CD8-positive, alpha-beta memory T cell (primary cell): ENCODE results near the gene DTD1. TPM values are rescaled to one million over a fixed set of nuclear protein-coding genes. Genes with fewer than 3 reads are reported as not detected.
A peak's percentile ranks its signal among the peaks of the same experiment; 100 is the strongest.
"Not testable (repeated sequence)": the region's sequence is repeated elsewhere in the genome, so short reads cannot be mapped to it uniquely, and the experiment has no call there.

Experiments
- CTCF ChIA-PET: fragments of 350-600 bp; sonication (Branson Sonifier 250); formaldehyde crosslinking; loops from one replicate; lab custom pipeline; 2021; ENCODE audit warnings: antibody characterized with exemption; lab: Charles Lee
- POLR2A ChIA-PET: fragments of 350-600 bp; sonication (Branson Sonifier 250); formaldehyde crosslinking; loops from one replicate; lab custom pipeline; 2021; ENCODE audit warnings: antibody characterized with exemption; lab: Charles Lee
- DNase-seq, 5 donors: peaks; one replicate each; pipeline versions ENCODE4 v3.0.0 to v3.0.0-alpha.2; 2020 to 2022; ENCODE audit warnings: mixed read lengths in 1 of 5
- H3K27ac ChIP-seq: one replicate; pipeline ENCODE4 v1.7.0; 2013; ENCODE audit warnings: low read depth, mild to moderate bottlenecking, low read length, moderate library complexity
- H3K27me3 ChIP-seq: 2 replicates; pipeline ENCODE4 v1.7.0; 2013; ENCODE audit warnings: low read length, mild to moderate bottlenecking; ENCODE audit not compliant: insufficient read depth, poor library complexity, severe bottlenecking
- H3K36me3 ChIP-seq: 2 replicates; pipeline ENCODE4 v1.7.0; 2013; ENCODE audit warnings: mild to moderate bottlenecking, low read length, moderate library complexity; ENCODE audit not compliant: insufficient read depth
- H3K4me1 ChIP-seq: 2 replicates; pipeline ENCODE4 v1.7.0; 2013; ENCODE audit warnings: mild to moderate bottlenecking, low read length, moderate library complexity; ENCODE audit not compliant: insufficient read depth
- H3K4me3 ChIP-seq: 2 replicates; pipeline ENCODE4 v1.7.0; 2013; ENCODE audit warnings: mild to moderate bottlenecking, low read length
- H3K9me3 ChIP-seq: 2 replicates; pipeline ENCODE4 v1.7.0; 2013; ENCODE audit warnings: mild to moderate bottlenecking, low read length
- H3K27ac Mint-ChIP-seq, 8 donors: one replicate each; pipeline ENCODE4 v1.8.0; 2020 to 2021; ENCODE audit warnings: mixed read lengths in 8 of 8, mild to moderate bottlenecking in 6 of 8, inconsistent platforms in 3 of 8, moderate library complexity in 3 of 8
- H3K27me3 Mint-ChIP-seq, 2 donors: one replicate each; pipeline ENCODE4 v1.8.0; 2020 to 2021; ENCODE audit warnings: mixed read lengths in 2 of 2, mild to moderate bottlenecking in 1 of 2, moderate library complexity in 1 of 2
- H3K36me3 Mint-ChIP-seq, 3 donors: one replicate each; pipeline ENCODE4 v1.8.0; 2020 to 2021; ENCODE audit warnings: mixed read lengths in 3 of 3, inconsistent platforms in 1 of 3, mild to moderate bottlenecking in 1 of 3
- H3K4me1 Mint-ChIP-seq, 3 donors: one replicate each; pipeline ENCODE4 v1.8.0; 2020 to 2021; ENCODE audit warnings: mixed read lengths in 3 of 3, inconsistent platforms in 1 of 3, mild to moderate bottlenecking in 1 of 3
- H3K4me3 Mint-ChIP-seq, 7 donors: one replicate each; pipeline ENCODE4 v1.8.0; 2020 to 2021; ENCODE audit warnings: mixed read lengths in 7 of 7, mild to moderate bottlenecking in 6 of 7, moderate library complexity in 4 of 7, inconsistent platforms in 2 of 7
- H3K9me3 Mint-ChIP-seq, 5 donors: one replicate each; pipeline ENCODE4 v1.8.0; 2020 to 2022; ENCODE audit warnings: mixed read lengths in 5 of 5, mild to moderate bottlenecking in 3 of 5, moderate library complexity in 2 of 5, inconsistent platforms in 1 of 5
- polyA plus RNA-seq: library from polyadenylated mRNA; unstranded; fragments of 300-500 nt; fragmentation: Illumina TruSeq; gene quantifications from one replicate; pipeline ENCODE4 v1.2.3, GENCODE V29; 2021
- total RNA-seq, 2 experiments: library from RNA; stranded (reverse); gene quantifications; one replicate each; pipeline ENCODE4 v1.2.3, GENCODE V29; 2021

DTD1 gene
- total and polyA plus RNA-seq, 3 experiments from 2014 or later, result 59.6 to 60.8 (median 60.2) TPM

- H3K27ac ChIP-seq, result no peak overlapping the region
- no peaks in the 10 kb centered on the region for H3K9me3 ChIP-seq
- no peaks in the 10 kb centered on the region for H3K36me3 ChIP-seq
- Mint-ChIP-seq H3K9me3 (no peaks in the 10 kb centered on the region), H3K36me3 (no peaks in the 10 kb centered on the region), H3K27me3 (peaks cover 15 to 16% of the 10 kb centered on the region in 2 donors), H3K4me3 (no peak overlapping the region), H3K27ac (no peak overlapping the region), H3K4me1 (no peaks in the 10 kb centered on the region)
- DNase-seq, result no peak
- ChIA-PET POLR2A (no interaction called here), CTCF (no interaction called here)
- H3K27me3 ChIP-seq, result no peaks in the 10 kb centered on the region
- no peaks in the 10 kb centered on the region for H3K4me1 ChIP-seq
- H3K4me3 ChIP-seq, result no peak overlapping the region
Measured at GRCh38 chr20:18778690-18779392, 191.0 kb downstream of the DTD1 start.

GRCh38 chr20:18780385-18781130 is 192.7 kb downstream of the DTD1 start:
- no peaks in the 10 kb centered on the region for H3K4me1 ChIP-seq
- H3K27ac ChIP-seq, result no peak overlapping the region
- no peak for DNase-seq
- peaks cover 21 to 23% of the 10 kb centered on the region in 2 donors for H3K27me3 Mint-ChIP-seq
- ChIA-PET CTCF (no interaction called here), POLR2A (no interaction called here)
- H3K27ac Mint-ChIP-seq, result no peak overlapping the region
- no peak overlapping the region for H3K4me3 Mint-ChIP-seq
- no peaks in the 10 kb centered on the region for H3K4me1 Mint-ChIP-seq
- H3K4me3 ChIP-seq, result no peak overlapping the region
- no peaks in the 10 kb centered on the region for H3K36me3 ChIP-seq
- no peaks in the 10 kb centered on the region for H3K36me3 Mint-ChIP-seq
- no peaks in the 10 kb centered on the region for H3K9me3 Mint-ChIP-seq
- no peaks in the 10 kb centered on the region for H3K9me3 ChIP-seq
- no peaks in the 10 kb centered on the region for H3K27me3 ChIP-seq

DNA sequence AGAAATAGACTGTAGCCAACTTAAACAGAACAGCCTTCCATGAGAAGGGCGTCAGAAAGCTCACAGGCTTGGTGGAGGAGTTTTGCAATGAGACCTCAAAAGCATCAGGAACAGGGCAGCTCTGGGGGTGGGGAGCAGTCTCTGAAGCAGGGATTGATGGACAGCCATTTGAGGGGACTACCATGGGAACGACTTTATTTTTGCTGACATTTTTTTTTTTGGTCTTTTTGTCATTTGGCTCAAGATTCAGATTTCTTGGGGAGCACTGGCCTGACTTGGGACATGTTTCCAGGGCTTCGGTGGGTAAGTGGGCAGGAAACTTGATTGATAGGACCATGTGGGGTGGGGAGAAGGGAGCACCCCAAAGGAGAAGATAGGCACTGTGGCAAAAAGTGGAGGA is 193.7 kb downstream of the DTD1 start:
- no peak overlapping the region for H3K27ac ChIP-seq
- Mint-ChIP-seq H3K27ac (peak overlapping the region in 1 of 8 donors; percentile 41), H3K4me3 (no peak overlapping the region), H3K4me1 (no peaks in the 10 kb centered on the region), H3K27me3 (peaks cover 27 to 29% of the 10 kb centered on the region in 2 donors), H3K36me3 (no peaks in the 10 kb centered on the region), H3K9me3 (no peaks in the 10 kb centered on the region)
- H3K36me3 ChIP-seq, result no peaks in the 10 kb centered on the region
- ChIA-PET CTCF (no interaction called here), POLR2A (no interaction called here)
- no peaks in the 10 kb centered on the region for H3K4me1 ChIP-seq
- H3K4me3 ChIP-seq, result no peak overlapping the region
- DNase-seq, result no peak
- H3K9me3 ChIP-seq, result no peaks in the 10 kb centered on the region
- H3K27me3 ChIP-seq, result no peaks in the 10 kb centered on the region

GRCh38 chr20:18783385-18783959 is 195.6 kb downstream of the DTD1 start:
- ChIA-PET CTCF (no interaction called here), POLR2A (no interaction called here)
- Mint-ChIP-seq H3K27ac (no peak overlapping the region), H3K27me3 (peaks cover 33 to 37% of the 10 kb centered on the region in 2 donors), H3K36me3 (peaks cover 0 to 4% (median under 1%) of the 10 kb centered on the region in 3 donors), H3K4me3 (peak overlapping the region in 1 of 7 donors; percentile 40), H3K4me1 (no peaks in the 10 kb centered on the region), H3K9me3 (peaks cover 0 to 6% (median 0%) of the 10 kb centered on the region in 5 donors)
- Histone ChIP-seq H3K27me3 (no peaks in the 10 kb centered on the region), H3K36me3 (no peaks in the 10 kb centered on the region), H3K9me3 (no peaks in the 10 kb centered on the region), H3K4me3 (no peak overlapping the region), H3K27ac (no peak overlapping the region), H3K4me1 (no peaks in the 10 kb centered on the region)
- DNase-seq, result no peak

GRCh38 chr20:18787046-18787445 is 199.2 kb downstream of the DTD1 start:
- H3K4me1 Mint-ChIP-seq, H3K4me3 Mint-ChIP-seq, H3K27ac ChIP-seq, H3K4me3 ChIP-seq, H3K27me3 ChIP-seq, POLR2A ChIA-PET, H3K4me1 ChIP-seq, CTCF ChIA-PET, DNase-seq, H3K36me3 ChIP-seq, H3K36me3 Mint-ChIP-seq, H3K9me3 ChIP-seq, H3K9me3 Mint-ChIP-seq, H3K27ac Mint-ChIP-seq: not testable (repeated sequence)
- H3K27me3 Mint-ChIP-seq, result peaks cover 27 to 63% of the 10 kb centered on the region in 2 donors

DNA sequence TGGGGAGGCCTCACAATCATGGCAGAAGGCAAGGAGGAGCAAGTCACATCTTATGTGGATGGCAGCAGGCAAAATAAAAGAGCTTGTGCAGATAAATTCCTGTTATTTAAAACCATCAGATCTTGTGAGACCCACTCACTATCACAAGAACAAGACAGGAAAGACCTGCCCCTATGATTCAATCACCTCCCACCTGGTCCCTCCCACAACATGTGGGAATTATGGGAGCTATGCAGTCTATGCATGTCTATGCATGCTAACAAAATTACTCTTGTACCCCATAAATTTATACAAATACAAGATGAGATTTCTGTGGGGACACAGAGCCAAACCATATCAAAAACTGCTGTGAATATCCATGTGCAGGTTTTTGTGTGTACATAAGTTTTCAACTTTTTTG is 200.2 kb downstream of the DTD1 start:
- H3K27me3 Mint-ChIP-seq, result peaks cover 28 to 65% of the 10 kb centered on the region in 2 donors
- Histone ChIP-seq H3K4me1 (no peaks in the 10 kb centered on the region), H3K4me3 (no peak overlapping the region), H3K9me3 (no peaks in the 10 kb centered on the region), H3K27me3 (no peaks in the 10 kb centered on the region), H3K27ac (no peak overlapping the region), H3K36me3 (no peaks in the 10 kb centered on the region)
- POLR2A ChIA-PET, result no interaction called here
- peaks cover 0 to 4% (median 2%) of the 10 kb centered on the region in 3 donors for H3K36me3 Mint-ChIP-seq
- CTCF ChIA-PET, result no interaction called here
- no peaks in the 10 kb centered on the region for H3K4me1 Mint-ChIP-seq
- H3K4me3 Mint-ChIP-seq, result no peak overlapping the region
- no peak overlapping the region for H3K27ac Mint-ChIP-seq
- peaks cover 0 to 6% (median 0%) of the 10 kb centered on the region in 5 donors for H3K9me3 Mint-ChIP-seq
- DNase-seq, result no peak

GRCh38 chr20:18790787-18791186 is 202.9 kb downstream of the DTD1 start:
- Mint-ChIP-seq H3K27ac (no peak overlapping the region), H3K4me3 (no peak overlapping the region), H3K9me3 (peaks cover 0 to 6% (median 0%) of the 10 kb centered on the region in 5 donors), H3K36me3 (peaks cover 2 to 4% (median 4%) of the 10 kb centered on the region in 3 donors), H3K4me1 (peaks cover 8 to 20% (median 20%) of the 10 kb centered on the region in 3 donors), H3K27me3 (peaks cover 16 to 49% of the 10 kb centered on the region in 2 donors)
- ChIA-PET CTCF (no interaction called here), POLR2A (no interaction called here)
- H3K4me1 ChIP-seq, result peaks cover 12% of the 10 kb centered on the region
- no peak overlapping the region for H3K27ac ChIP-seq
- no peak for DNase-seq
- no peak overlapping the region for H3K4me3 ChIP-seq
- H3K36me3 ChIP-seq, result no peaks in the 10 kb centered on the region
- no peaks in the 10 kb centered on the region for H3K27me3 ChIP-seq
- no peaks in the 10 kb centered on the region for H3K9me3 ChIP-seq
